Ramos (cell line): ENCODE data around the gene MBNL1.
"Not testable (repeated sequence)": the region's sequence is repeated elsewhere in the genome, so short reads cannot be mapped to it uniquely, and the experiment has no call there.

ENCODE experiments used
- in situ Hi-C: fragments of 300-500 bp; cut with MboI; formaldehyde crosslinking; loops from one replicate; pipeline ENCODE4 v1.14.3; 2022; ENCODE audit warnings: low sequenced_read_pairs; ENCODE audit not compliant: unreplicated experiment

MBNL1 gene

DNA sequence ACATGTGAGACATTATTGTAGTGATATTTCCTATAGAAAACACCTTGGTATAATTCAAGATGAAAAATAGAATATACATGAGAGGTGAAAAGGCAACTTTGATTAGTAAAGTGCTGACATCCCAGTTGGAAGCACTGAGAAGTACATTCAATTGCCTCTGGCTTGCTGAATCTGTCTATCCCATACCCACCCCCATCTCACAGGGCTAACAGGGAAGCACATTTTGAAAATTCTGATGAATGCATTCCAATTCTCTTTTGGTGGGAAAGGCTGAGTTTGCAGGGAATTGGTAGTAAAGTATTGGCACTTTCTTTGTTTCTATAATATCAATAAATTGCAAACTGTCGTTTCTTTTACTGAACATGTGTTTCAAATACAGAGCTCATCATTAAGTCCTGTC lies 122.9 kb downstream of the MBNL1 start:
- in situ Hi-C loops, result no loop called here

GRCh38 chr3:152392272-152392880 lies 123.6 kb downstream of the MBNL1 start:
- in situ Hi-C loops, result no loop called here

DNA sequence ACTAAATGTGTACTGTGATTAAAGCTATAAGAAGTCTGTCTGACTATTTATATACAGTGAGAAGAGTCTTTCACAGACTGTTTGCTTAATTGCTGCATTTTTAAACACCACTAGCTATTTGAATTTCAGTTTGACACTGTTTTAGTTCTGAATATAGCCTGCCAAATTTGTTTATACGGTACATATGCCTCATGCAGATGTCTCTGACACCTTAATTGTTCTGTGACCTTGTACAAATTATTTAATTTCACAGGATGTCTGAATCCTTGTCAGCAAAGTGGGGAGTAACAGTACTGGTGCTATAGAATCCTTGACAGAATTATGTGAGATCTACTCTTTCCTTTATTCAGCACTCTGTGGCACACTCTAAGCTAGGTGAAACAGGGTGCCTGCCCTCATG lies 125.5 kb downstream of the MBNL1 start:
- in situ Hi-C loops, result no loop called here

- in situ Hi-C loops, result no loop called here
These were observed 127.0 kb downstream of the MBNL1 start for GRCh38 chr3:152395764-152396163.

- in situ Hi-C loops, result no loop called here
These were observed 128.1 kb downstream of the MBNL1 start for GRCh38 chr3:152396867-152397266.

GRCh38 chr3:152397348-152397747 lies 128.6 kb downstream of the MBNL1 start:
- in situ Hi-C loops, result not testable (repeated sequence)

- in situ Hi-C loops, result no loop called here
These were observed 129.8 kb downstream of the MBNL1 start for GRCh38 chr3:152398495-152398894.

- in situ Hi-C loops, result no loop called here
These were observed 130.6 kb downstream of the MBNL1 start for GRCh38 chr3:152399374-152399773.

DNA sequence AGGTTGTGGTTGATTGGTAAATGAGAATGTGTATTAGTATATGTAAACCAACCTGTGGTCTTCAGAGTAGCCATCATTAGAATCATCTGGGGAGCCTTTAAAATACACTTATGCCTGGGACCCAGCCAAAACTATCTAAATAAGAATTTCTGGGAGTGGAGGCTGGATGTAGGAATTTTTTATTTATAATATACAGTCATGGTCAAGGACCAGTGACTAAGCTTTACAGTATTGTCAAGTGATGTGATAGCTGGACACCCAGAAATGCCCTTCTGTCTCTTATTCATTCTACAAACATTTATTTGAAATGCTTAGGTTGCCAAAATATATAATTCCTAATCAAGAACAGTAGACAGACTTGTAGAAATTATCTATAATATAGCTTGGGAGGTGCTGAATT lies 132.2 kb downstream of the MBNL1 start:
- in situ Hi-C loops, result no loop called here

GRCh38 chr3:152402695-152403451 lies 134.1 kb downstream of the MBNL1 start:
- in situ Hi-C loops, result no loop called here

- in situ Hi-C loops, result no loop called here
These were observed 134.9 kb downstream of the MBNL1 start for GRCh38 chr3:152403632-152404066.

DNA sequence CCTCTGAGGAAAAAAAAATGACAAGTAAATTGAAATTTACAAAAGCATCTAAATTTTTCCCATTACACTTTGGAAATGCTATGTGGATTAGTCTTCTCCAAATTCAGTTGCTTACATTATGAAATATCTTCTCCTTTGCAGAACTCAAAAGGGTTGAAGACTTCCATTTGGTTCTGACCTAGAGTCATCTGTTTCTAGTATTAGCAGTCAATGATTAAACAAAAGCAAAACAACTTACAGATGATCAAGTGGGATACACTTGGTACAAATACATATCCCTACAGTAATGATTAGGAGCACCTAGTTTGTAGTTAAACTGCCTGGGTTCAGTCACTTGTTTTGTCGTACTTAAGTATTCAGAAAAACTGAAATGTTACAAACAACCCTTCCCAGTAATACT lies 136.2 kb downstream of the MBNL1 start:
- in situ Hi-C loops, result no loop called here

DNA sequence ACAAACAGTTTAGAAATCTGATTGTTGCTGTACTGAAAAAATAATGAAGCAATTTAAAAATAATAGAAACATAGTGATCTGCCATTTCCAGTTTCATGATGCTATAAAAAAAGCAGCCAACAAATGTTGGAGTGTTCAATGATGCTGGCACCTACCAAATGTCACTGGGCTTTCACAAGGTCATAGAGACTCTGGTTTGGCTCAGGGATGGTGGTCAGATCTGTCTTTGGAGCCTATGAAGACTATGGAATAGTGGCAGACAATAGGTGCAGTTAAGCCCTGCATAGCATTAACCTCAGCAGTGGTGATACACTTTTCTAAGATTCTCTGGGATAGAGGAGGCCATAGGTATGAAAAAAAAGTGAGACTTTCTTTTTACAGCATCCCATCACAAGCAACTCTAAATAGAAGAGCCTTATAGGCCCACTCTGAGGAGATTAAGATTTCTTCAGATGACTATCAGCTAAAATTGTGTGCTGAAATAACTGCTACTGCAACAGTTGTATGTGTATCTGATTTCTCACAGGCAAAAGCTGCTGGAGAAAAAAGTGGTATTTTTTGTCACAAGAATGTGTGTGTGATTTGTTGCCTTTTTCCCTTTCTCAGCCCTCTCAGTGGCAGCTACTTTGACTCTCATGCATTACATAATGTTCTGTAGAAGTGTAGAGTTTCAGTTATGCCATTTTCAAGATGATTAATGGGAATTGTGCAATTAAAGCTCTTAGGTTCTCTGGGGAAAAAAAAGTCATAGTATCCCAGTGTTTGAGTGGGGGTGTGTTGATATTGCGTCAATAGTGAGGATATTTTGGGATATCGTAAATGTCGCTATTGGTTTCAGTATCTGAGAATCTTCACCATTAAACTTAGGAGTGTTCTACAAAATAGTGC lies 137.4 kb downstream of the MBNL1 start:
- in situ Hi-C loops, result no loop called here

DNA sequence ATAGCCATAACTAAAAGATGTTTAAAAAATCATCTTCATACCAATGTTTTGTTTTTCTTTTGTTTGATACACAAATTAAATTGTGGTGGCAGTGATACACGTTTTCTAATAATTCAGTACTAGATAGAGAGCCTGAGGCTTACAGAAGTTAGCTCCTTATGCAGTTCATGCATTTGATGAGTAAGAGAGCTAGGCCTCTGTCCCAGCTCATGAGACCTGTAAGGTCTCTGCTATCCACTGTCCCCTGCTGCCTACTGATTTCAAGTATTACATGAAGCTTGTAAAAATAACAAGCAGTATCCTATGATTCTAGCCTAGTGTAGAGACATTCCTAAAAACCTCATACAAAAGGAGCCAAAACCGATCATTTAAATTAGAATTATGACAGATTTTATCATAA lies 144.5 kb downstream of the MBNL1 start:
- in situ Hi-C loops, result no loop called here

GRCh38 chr3:152416808-152417580 lies 148.3 kb downstream of the MBNL1 start:
- in situ Hi-C loops, result no loop called here

GRCh38 chr3:152419748-152420147 lies 151.0 kb downstream of the MBNL1 start:
- in situ Hi-C loops, result no loop called here

DNA sequence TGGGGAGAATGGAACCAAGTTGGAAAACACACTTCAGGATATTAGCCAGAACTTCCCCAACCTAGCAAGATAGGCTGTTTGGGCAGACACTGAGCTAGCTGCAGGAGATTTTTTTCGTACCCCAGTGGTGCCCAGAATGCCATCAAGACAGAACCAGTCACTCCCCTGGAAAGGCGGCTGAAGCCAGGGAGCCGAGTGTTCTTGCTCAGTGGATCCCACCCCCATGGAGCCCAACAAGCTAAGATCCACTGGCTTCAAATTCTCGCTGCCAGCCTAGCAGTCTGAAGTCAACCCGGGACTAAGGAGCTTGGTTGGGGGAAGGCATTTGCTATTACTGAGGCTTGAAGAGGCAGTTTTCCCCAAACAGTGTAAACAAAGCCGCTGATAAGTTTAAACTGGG lies 152.4 kb downstream of the MBNL1 start:
- in situ Hi-C loops, result no loop called here

DNA sequence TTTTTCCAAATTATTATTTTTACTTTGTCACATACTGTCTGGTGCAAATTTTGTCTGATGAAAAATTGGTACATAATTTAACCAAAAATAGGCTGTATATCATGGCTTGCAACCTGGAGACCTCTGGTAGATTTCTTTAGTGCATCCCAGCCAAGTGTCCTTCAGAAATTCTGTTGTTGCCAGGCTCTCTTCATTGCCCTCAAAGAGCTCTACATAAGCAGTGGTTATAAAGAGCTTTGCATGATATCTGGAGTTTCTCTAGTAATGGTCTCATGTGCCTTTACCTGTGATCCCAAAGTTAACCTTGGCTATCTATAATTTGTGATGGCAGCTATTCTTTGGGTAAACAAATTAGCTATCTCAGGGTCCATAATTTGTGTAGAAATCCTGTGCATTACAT lies 157.7 kb downstream of the MBNL1 start:
- in situ Hi-C loops, result no loop called here

DNA sequence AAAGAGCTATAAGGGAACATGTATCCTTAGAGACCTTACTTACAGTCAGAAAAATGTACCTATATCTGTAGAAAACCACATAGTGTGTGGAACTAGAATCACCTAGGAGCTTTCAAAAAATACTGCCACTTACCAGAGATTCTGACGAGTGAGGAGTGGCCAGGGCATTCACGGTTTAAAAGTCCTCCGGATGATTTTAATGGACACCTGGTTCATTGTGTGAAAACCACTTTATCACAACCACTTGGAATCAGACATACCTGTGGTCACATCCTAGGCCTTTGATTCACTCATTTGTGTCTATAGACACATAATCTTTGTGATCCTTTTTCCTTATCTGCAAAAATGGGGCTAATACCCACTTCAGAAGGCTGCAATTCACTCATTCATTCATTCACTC lies 159.8 kb downstream of the MBNL1 start:
- in situ Hi-C loops, result no loop called here

- in situ Hi-C loops, result no loop called here
These were observed 161.7 kb downstream of the MBNL1 start for GRCh38 chr3:152430223-152431002.
